Activated CD4-positive, alpha-beta T cell treated with anti-CD3 and anti-CD28 coated beads, Interleukin-2, amount 50 U/mL, for 24 hours (primary cell): Measurements from ENCODE around the gene ZBTB20.
A peak's percentile ranks its signal among the peaks of the same experiment; 100 is the strongest.
"Not testable (repeated sequence)": the region's sequence is repeated elsewhere in the genome, so short reads cannot be mapped to it uniquely, and the experiment has no call there.

Experiments
- DNase-seq, 2 donors: peaks; one replicate each; pipeline ENCODE4 v3.0.0-alpha.2; 2020; ENCODE audit warnings: low read depth in 1 of 2, low spot score in 1 of 2

Gene ZBTB20

DNA sequence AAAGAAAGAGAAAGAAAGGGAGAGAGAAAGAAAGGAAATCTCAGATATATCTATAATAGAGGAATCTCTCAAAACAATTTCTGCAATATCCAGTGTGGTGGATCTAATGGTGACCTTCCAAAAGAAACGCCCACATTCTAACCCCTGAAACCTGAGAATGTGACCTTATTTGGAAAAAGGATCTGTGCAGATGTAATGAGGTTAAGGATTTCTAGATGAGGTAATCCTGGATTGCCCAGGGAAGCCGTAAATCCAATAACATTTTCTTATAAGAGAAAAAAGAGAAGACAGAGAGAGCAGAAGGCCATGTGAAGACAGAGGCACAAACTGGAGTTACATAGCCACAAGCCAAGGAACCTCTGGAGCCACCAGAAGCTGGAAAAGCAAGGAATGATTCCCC is 307.6 kb downstream of the ZBTB20 start:
- no peak for DNase-seq

DNA sequence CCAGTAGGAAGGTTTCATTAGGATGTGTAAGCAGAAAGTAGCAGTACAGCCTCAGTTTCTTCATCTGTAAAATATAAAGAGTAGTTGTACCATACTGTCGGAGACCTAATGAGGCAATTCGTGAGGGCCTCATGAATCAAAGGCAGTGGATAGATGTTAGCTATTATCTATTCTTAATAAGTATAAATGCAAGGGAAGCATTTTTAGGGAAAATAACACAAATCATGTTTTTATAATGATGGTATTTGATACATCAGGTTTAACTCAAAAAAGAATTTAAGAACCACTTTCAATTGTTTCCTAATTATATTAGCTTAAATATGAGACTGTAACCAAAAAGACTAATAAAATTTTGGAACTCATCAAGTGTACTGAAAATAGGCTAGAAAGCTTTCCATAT is 309.1 kb downstream of the ZBTB20 start:
- DNase-seq: no peak

DNA sequence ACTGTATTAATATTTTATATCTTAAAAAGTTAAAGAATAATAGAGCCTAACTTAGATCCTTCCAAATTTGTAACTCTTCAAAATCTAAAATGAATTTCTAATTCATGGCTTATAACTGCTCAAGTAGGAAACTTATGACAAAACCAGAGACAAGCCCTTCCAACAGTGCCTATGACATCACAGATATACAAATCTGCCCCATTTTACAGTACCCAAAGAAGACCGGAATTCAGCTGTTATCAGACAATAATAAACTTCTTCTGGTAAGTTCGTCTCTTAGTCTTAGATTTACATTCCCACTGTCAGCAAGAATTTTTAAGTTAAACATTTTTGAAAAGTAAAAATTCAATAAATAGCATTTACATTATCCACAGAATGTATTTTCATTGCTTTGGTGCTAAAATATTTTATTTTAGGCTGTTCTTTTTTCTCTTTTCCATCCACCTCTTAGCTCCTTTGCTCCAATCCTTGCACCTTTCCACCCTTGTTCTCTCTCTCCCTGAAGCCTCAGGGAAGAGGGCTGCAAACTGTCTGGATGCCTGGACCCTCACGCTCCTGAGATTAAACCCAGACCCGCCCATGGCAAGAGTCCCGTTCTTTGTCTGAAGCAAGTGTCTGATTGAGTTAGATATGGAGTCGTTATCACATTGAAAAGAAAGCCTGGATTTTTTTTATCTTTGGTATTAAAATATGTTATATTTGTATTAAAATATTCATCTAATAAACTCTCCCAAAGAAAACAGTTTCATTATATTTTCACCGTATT is 312.7 kb downstream of the ZBTB20 start:
- DNase-seq: no peak

DNA sequence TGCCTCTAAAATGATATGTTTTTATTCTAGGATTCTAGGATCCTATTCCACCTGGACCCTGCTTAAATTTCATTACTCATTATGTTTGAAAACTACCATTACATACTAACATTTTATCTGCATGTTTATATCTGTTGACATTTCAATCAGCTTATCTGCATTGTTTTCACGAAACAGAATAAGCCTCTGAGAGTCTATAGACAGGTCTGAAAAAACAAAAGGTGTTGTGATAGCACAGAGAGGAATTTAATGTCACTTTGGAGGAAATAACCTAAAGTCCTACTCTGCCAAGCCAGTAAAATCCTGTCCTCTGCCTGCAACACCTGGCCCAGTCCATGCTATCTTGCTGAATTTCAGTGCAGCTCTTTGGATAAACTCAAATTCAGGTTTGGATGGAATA is 315.2 kb downstream of the ZBTB20 start:
- no peak for DNase-seq

DNA sequence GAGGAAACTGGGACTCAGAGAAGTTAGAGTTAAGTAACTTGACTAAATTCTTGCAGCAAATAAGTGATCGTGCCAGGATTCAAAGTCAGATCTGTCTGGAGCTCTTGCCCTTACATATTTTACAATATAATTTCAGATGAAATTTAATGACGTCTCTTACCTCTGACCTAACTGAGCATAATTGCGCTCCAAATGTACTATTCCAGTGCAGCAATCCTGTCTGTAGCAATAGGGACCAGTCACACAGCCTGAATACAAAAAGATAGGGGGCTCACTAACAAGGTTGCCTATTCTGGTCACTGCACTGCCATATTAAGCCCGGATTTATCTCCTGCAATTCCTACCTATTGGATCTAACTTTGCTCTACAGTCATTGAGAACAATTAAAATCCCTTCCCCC is 316.4 kb downstream of the ZBTB20 start:
- DNase-seq: no peak

DNA sequence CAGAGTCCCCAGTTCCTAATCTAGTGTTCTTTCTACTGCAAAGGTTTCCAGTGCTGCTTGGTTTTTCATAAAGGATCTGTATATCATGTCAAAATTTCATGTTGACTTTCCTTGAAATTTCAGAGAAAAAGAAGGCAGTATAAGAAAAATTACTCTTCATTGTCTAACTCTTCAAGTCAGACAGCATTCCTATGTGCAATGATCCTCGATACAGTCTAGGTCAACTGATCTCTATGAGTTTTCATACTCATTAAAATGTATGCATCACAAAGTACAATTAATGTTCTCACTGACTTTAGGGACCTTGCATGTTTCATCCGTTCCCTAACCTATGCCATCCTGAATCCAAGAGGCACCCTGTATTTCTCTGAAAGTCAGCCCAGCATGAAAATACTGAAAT is 317.3 kb downstream of the ZBTB20 start:
- DNase-seq: no peak

DNA sequence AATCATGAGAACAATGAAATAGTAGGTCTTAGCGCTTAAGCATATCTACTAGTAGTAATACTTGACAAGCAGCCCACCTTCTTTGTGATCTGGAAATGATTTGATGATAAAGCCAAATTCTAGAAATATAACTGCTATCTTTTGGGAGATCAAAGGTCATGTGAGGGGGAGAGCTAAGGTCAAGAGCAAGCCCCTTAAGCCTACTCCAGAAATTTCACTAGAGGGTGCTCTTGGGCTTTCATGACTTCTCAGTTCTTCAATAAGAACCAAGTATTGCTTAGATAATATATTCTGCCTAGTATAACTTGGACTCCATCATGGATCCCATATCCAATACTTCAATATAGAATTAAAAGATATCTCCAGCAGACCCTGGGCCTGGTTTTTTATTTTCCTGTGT is 319.6 kb downstream of the ZBTB20 start:
- DNase-seq: no peak

DNA sequence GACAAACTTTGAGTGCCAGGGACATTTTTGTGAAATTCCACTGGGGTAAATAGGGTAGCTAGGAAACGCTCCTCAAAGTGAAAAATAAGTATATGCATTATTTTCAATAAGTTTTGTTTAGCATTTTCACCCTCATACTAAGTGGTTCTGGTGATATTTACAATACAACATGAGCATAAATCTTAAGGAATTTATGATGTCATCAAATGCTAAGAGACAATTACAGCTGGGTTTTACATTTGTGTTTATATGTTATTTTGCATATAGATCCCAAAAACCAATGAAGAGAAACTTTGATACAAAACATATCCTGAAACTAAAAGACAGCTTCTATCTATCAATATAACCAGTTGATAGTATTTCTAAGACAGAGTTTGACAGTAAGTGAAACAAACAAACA is 323.1 kb downstream of the ZBTB20 start:
- DNase-seq: no peak

DNA sequence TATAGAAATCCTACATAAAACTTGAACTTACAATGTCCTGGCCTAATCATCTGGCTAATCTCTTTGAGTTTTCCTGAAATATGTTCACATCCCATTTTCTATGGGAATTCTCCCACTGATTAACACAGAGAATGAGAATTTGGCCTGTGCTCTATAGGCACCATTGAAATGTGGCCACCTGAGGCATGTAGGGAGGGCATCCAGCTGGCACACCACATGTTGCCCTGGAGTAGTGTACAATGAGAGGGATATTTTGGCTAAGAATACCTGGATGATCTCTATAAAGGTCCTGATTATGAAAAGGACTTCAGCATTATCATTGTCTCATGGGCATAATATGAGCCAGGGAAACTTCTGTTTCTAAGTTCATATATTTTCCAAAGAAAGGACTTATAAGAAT is 324.0 kb downstream of the ZBTB20 start:
- no peak for DNase-seq

DNA sequence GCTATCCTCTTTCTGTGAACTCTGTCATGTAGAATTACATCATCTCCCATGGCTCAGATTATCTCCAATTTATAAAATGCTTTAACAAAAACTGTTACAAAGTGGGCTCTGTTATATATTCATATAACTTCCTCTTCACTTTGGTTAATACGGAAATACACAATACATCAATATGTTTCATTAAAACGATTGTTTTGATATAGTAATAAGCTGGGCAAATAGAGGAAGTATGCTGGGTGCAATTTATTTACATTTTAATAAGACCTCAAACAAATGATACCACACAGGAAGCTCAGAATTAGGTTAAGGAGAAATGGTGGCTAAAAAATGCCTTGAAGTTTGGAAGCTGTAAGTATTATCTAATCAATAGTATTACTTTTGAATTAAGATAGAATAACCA is 331.0 kb downstream of the ZBTB20 start:
- no peak for DNase-seq

DNA sequence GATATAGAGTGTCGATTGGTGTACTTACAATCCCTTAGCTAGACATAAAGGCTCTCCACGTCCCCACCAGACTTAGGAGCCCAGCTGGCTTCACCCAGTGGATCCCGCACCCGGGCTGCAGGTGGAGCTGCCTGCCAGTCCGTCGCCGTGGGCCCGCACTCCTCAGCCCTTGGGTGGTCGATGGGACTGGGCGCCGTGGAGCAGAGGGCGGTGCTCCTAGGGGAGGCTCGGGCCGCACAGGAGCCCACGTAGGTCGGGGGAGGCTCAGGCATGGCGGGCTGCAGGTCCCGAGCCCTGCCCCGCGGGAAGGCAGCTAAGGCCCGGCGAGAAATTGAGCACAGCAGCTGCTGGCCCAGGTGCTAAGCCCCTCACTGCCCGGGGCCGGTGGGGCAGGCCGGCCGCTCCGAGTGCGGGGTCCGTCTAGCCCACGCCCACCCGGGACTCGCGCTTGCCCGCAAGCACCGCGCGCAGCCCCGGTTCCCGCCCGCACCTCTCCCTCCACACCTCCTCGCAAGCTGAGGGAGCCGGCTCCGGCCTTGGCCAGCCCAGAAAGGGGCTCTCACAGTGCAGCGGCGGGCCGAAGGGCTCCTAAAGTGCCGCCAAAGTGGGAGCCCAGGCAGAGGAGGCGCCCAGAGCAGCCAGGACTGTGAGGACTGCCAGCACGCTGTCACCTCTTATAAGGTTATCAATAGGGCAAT is 334.4 kb downstream of the ZBTB20 start:
- DNase-seq: not testable (repeated sequence)

DNA sequence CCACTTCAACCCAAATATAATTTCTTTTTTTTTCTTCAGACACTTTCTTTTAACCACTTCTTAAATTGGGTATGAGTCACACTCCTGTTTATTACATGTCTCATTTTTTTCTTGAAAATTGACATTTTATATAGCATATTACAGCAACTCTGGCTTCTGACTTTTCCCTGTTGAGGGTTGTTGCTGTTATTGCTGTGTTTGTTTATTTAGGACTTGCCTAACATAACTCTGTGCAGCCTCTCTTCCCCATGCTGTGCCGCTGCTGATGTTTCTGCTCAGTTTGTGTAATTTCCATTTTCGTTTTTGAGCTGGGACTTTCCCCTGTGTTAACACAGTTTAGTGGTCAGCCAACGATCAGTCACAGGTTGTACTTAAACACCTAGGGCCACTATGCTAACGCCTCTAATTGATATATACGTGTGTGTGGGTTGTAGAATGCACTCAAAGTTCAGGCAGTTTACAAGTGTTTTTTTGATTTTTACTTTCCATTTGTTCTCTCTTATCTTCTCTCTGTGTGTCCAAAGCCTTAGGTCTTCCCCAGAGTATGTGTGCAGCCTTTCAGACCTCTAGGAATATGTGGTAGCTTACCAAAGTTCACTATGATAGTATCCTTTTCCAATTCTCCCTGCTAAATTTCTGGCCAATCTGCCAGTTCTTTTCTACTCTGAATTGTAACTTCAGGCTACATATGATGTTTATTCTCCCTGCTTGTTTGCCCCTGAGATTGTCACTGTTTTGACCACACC is 337.2 kb downstream of the ZBTB20 start:
- peak in 1 of 2 donors; percentile 3 for DNase-seq

DNA sequence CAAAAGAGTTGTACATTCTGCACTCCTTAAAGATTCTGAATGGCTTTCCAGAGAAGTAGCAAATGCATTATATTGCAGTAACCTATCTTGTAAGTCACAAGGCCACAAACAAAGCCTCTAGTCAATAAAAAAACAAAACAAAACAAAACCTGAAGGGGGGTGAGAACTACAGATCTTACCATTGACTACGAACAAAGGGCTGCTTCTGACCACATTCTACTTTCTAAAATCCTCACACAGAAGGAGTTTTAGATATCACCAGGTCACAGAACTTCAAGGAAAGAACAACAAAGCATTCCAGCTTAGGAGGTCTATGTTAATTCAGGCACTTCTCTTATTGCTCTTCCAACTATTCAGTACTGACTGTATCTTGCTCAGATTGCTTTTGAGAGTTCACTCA is 343.0 kb downstream of the ZBTB20 start:
- no peak for DNase-seq

DNA sequence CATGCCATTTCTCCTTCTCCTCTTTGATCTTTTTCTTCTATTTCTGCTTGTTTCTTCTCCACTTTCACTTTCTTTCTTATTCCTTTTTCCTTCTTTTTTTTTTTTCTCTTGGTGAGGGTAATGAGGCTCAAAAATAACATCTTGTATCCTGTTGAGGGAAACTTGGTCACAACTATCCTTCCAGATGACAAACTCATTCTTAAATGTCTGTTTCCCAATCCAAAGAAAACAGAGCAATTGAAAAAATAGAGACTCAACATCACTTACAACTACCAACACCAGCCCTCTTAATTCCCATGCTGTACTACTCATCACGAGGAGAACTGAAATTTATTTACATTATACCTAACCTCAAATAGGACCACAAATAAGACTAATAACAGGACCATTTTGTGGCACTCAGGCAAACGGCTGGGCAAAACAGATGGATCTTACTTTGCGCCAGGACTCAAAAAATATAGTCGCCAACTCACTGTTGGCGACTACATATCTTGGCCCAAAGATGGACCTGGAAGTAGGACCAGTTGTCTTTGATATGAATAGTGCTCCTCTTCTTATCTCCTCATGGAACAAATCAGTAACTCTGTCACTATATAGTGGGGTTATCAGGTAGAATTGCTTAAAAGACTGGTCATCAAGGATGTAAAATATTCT is 343.9 kb downstream of the ZBTB20 start:
- no peak for DNase-seq

DNA sequence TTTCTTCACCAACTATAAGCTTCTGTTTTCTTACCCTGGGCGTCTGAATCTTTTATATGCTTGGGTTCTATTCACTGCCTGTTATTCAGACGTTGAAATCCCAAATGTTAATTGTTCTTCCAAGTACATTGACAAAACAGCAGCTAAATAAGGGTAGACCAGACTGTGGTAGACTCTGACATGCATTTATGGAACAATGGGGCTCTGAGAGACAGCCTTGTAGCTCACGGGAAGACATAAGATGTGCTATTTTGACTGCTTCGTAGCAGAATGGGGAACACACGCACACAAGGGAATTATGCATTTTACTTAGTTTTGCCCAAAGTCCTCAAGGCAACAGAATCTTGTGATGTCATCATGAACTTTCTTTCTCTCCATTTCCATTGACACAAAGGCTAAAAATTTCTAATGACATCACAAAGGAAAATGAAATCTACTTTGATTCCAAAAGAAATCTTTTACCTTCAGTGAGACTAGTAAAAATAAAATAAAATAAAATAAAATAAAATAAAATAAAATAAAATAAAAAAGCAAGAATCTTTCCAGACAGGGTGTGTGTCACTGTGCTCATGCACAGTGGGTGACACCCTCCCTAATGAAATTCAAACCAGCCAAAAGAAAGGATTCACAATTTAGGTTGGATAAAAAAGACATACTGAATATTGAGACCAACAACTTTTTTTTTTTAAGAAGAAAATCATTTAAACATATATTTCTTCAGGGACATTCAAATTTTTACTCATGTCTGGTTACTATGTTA is 346.6 kb downstream of the ZBTB20 start:
- DNase-seq: no peak

DNA sequence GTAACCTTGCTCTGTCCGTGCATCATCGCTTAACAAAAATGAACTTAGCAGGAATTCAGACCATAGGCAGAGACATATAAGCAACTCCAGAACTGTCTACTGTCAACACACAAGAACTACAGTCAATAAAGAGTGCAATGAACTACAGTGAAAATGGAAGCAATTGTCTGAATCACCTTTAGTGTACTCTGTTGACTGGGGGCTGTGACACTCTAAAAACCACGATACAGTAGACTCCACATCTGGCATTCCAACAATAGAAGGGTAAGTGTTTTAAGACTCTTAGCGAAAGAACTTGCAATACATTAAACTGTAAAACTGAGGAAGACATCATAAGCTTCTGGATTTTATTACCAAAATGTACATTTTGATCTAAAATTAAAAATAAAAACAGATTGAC is 347.3 kb downstream of the ZBTB20 start:
- no peak for DNase-seq

DNA sequence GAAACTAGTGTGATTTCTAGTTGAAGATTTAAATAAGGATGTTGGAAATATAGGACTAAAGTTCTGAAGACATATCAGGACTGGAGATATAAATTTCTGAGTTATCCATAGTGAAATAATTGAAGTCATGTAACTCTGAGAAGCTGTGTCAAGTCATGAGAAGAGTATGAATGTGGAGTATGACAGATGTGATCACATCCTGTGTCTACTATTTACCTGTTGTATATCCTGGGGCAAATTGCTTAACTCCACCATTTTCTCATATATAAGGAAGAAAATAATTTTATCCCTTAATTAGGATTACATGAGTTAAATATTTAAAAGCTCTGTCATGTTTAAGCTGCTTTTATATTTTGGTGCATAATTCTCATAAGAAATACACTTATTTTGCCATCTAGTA is 350.3 kb downstream of the ZBTB20 start:
- no peak for DNase-seq

DNA sequence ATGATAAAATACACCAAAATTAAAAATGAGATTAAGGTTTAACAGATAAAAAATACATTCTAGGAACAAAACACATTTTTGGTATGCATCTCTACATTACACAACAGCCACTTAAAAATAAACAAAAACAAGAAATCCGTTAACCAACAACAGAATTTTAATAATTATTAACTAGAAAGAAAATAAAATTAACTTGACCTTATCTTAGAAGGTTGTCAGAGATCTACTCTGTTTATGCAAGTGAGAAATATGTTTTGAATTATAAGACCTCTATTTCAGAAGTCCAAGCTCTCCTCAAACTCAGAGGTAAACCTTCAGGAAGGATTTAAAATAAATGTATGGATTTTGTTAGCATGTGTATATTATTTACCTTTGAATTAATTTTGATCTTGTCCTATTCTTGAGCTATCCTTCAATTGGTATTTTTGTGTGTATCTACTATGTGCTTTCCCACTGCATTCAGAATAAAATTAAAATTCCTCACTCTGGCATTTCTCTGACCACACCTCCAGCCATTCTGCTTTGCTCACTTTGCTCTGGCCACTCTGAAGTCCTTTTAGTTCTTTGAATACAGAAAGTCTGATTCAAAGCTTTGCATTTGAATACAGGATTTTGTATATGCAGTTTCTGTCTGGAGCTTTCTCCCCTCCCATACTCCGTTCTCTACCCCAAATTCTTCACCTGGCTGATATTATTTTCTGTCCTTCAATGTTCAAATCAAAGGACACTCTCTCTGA is 352.0 kb downstream of the ZBTB20 start:
- no peak for DNase-seq

DNA sequence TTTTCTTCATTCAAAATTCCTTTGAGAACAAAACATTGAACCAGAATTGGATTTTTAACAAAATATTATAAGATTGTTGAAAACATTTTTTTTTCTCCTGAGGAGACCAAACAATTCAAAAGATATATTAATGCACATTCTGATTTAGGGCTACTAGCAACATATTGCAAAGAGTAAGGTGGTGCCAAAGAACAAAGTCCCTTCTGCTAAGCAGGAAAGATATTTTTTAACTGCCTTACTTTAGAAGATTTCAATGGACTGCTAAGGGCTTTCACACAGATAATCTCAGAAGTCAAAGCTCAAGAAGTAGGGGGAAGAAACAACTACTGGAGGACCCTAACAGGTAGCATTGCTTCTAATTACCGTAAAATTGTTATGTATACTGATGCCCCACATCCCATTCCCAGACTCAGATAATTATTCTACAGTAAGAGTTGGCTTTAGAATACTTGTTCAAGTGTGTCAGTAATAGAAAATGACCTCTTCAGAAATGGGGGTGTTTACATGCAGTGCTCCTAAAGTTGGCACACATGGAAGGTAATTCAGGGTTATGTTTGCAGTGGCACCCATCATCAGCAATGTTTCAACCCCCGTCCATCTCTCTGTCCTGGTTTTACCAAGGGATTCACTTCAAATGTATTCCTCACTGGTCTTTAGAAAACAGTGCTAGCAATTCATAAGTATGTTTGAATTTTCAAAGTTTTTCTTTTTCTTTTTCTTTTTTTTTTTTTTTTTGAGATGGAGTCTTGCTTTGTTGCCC is 354.7 kb downstream of the ZBTB20 start:
- DNase-seq: no peak

DNA sequence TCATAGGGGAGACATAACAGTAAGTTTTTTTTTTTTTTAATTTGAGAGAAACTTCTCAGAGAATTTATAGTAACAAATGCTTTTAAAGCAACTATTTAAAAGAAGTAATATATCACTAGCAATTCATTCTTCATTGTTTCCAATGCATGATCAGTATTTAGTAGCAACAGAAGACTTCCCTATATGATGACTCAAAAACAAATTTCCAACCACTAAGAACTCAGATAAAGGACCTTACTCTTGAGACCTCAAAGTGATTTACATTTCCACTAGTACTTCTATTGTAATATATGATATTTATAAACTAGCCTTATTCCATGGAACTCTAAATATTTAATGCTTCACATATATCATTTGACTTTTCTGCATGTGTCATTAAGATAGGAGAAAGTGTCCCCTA is 356.3 kb downstream of the ZBTB20 start:
- DNase-seq: no peak
